ENCODE results near the gene ZC3H8.

Gene ZC3H8

DNA sequence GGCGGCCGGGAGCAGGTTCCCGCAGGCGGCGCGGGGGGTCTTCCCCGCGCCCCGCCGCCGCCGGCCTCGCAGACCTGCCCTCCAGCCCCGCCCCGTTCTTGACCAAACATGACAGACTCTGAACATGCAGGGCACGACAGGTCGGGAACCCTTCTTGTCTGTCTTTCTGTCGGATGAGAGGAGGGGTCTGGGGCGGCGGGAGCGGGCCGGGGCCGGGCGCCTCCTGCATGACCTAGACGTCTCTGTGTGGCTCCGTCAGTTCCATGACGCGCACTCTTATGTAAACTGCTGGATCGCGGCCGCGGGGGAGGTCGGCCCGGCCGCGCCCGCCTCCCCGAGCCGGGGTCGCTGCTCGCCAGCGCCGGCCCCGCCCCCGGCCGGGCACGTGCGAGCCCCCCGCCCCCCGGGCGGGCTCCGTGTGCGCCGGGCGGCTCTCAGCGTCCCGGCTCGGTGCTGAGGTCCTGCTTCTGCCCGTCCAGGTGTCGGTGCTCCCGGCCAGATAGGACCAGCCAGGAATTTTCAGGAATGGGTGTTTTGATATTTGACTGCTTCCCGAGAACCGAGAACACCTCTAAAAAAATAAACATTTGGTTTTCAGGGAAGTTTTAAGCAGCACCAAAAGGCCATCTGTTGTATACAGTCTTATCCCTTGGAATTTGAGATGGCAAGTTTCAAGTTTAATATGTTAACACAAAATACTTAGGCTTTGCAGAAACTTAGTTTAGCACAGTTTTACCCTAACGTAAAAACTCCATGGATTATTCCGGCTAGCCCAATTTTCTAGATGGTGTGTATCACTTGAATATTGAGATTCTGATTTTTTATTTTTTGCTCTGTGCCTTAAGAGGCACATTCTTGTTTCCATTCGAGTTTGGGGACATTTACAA is 21.3 kb upstream of the ZC3H8 start:
- Histone ChIP-seq H3K4me3 (peak overlapping the region; percentile 97), H3K4me1 (peaks cover 15% of the 10 kb centered on the region), H3K9me3 (no peaks in the 10 kb centered on the region), H3K27me3 (ENCODE audit: low read depth) (no peaks in the 10 kb centered on the region), H3K36me3 (replicated peaks) (no peaks in the 10 kb centered on the region)
- in situ Hi-C loops (cut with MboI; ENCODE audit: low sequenced_read_pairs): no loop called here
- DNase-seq (ENCODE audit: low spot score in 2 of 2): peak; percentile 81 to 86

DNA sequence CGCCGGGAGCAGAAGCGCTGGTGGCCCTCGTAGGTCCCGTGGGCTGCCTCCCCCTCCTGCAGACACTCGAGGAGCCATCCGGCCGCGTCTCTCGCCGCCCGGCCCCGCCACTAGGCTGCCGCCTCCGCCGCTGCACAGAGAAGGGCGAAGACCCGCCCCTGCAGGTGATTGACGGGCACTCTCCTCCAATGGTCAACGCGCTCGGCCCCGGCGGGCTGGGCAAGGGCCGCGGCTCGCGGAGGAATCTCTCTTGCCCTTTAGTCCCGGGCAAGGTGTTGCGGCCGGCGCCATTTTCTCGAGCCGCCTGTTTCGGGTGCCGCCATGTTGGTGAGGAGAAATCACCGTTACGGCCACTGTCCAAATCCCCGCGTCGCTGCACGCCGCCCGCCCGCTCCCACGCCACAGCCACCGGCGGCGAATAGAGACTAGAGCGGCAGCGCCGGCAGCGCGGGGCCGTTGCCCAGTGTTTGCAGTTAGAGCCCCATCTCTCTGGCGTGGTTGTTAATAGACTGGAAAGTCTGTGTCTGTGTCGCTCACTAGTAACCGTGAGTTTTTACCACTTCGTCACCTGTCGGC is 20.6 kb upstream of the ZC3H8 start, which contains the start of gene ZC3H6:
Gene ZC3H6 (plus strand): TSS at position 287 of the 576 bp plus-strand sequence. CDS start 398 bp downstream, outside the sequence.
- H3K9me3 ChIP-seq: no peaks in the 10 kb centered on the region
- no peaks in the 10 kb centered on the region for H3K27me3 ChIP-seq (ENCODE audit: low read depth)
- peak; percentile 89 to 99 for DNase-seq (ENCODE audit: low spot score in 2 of 2)
- peak within 1 kb of the TSS; percentile 97 for H3K4me3 ChIP-seq
- H3K36me3 ChIP-seq (replicated peaks): no peaks in the 10 kb centered on the region
- H3K4me1 ChIP-seq: peaks cover 15% of the 10 kb centered on the region
- in situ Hi-C loops (cut with MboI; ENCODE audit: low sequenced_read_pairs): no loop called here

DNA sequence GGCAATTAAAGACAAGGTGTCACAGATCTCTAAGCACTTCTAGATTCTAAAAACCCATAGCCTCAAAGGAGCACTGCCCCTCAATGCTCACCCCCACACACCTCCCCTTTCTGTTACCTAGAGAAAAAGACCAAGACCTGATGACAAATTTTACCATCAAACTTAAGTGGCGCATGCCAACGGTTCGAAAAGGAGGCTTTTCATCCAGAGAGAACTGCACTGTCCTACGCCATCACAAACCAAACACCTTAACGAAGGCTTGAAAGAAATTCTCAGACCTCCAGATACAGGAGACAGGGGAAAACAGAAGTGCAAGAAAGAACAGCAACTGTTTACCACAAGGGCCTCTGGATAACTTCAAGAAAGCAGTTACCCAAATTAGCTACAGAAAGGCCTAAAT is 18.5 kb upstream of the ZC3H8 start:
- Histone ChIP-seq H3K9me3 (no peaks in the 10 kb centered on the region), H3K36me3 (replicated peaks) (no peaks in the 10 kb centered on the region), H3K27me3 (ENCODE audit: low read depth) (no peaks in the 10 kb centered on the region), H3K4me3 (no peak overlapping the region), H3K4me1 (peaks cover 15% of the 10 kb centered on the region)
- in situ Hi-C loops (cut with MboI; ENCODE audit: low sequenced_read_pairs): loop anchor here (25.0 kb wide), 1 partner anchor 386 kb away; the partner anchor contains the start of genes ANAPC1 and MERTK
- no peak for DNase-seq (ENCODE audit: low spot score in 2 of 2)

DNA sequence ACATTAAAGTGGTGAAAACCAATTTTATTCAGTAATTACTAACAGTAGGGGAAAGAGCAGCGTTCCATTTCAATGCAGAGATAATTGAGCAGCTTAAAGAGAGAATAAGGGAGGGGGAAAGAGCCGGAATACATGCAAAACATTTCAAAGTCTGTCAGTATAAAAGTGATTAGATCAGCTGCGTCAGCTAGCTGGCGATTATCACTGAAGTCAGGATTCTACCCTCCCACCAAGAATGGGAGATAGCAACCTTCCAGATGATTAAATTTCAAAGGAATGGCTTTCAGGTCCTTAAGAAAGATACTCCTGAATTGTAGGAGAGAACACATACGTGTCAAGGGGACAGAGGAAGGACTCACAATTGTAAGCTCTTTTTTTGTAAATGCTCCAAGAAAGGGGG is 17.8 kb upstream of the ZC3H8 start:
- DNase-seq (ENCODE audit: low spot score in 2 of 2): peak in 1 of 2 experiments; percentile 17
- Histone ChIP-seq H3K9me3 (no peaks in the 10 kb centered on the region), H3K27me3 (ENCODE audit: low read depth) (no peaks in the 10 kb centered on the region), H3K4me1 (peaks cover 15% of the 10 kb centered on the region), H3K4me3 (no peak overlapping the region), H3K36me3 (replicated peaks) (no peaks in the 10 kb centered on the region)
- in situ Hi-C loops (cut with MboI; ENCODE audit: low sequenced_read_pairs): loop anchor here (25.0 kb wide), 1 partner anchor 385 kb away; the partner anchor contains the start of genes ANAPC1 and MERTK

DNA sequence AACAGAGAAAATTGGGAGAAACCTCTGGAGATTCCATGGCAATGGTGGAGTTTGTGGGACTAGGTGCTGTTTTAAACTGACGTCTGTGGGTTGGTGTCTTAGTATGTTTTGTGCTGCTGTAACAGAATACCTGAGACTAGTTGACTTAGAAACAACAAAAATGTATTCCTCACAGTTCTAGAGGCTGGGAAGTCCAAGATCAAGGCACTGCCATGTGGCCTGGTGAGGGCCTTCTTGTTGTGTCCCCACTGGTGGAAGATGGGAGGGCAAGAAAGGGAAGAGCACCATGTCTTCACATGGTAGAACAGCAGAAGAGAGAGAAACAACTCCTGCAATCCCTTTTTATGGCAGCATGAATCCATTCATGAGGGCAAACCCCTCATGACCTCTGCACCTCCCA is 13.7 kb upstream of the ZC3H8 start:
- H3K27me3 ChIP-seq (ENCODE audit: low read depth): no peaks in the 10 kb centered on the region
- H3K36me3 ChIP-seq (replicated peaks): no peaks in the 10 kb centered on the region
- in situ Hi-C loops (cut with MboI; ENCODE audit: low sequenced_read_pairs): loop anchor here (25.0 kb wide), 1 partner anchor 381 kb away; the partner anchor contains the start of genes ANAPC1 and MERTK
- no peak for DNase-seq (ENCODE audit: low spot score in 2 of 2)
- H3K4me3 ChIP-seq: no peak overlapping the region
- peaks cover 7% of the 10 kb centered on the region for H3K4me1 ChIP-seq
- no peaks in the 10 kb centered on the region for H3K9me3 ChIP-seq

DNA sequence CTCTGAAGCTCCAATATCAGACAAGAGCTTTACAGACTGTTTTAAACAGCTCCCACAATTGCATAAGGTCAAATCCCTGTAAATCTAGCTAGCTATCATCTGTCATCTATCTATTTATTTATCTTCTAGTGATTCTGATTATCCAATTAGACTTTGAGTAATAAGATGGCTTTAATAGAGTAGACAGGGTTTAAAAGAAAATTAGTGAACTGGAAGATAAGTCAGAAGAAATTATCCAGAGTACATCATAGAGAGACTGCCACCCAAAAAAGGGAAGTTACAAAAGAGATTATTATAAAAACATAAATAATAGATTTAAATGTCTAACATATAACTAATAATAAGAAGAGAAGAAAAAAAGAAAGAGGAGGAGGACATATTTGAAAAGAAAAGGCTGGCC is 8.0 kb upstream of the ZC3H8 start:
- no peak overlapping the region for H3K4me3 ChIP-seq
- H3K9me3 ChIP-seq: no peaks in the 10 kb centered on the region
- peaks cover 5% of the 10 kb centered on the region for H3K4me1 ChIP-seq
- no peaks in the 10 kb centered on the region for H3K36me3 ChIP-seq (replicated peaks)
- no peaks in the 10 kb centered on the region for H3K27me3 ChIP-seq (ENCODE audit: low read depth)
- in situ Hi-C loops (cut with MboI; ENCODE audit: low sequenced_read_pairs): loop anchor here (25.0 kb wide), 1 partner anchor 376 kb away; the partner anchor contains the start of genes ANAPC1 and MERTK
- no peak for DNase-seq (ENCODE audit: low spot score in 2 of 2)

DNA sequence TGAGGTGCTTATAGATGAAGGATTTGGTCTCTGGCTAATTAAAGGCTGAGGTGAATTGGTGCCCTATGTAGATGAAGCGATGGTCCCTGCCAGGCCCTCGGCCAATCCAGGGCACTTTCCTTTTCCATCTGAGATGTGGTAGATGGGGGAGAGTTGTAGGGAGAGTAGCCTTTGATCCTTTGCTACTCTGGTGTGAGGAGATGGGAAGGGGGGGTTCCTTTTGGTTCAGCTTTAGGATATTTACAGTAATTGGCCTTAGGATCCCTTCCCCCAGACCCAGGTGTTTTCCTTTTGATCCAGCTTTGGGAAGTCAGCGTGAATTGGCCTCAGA is 5.4 kb upstream of the ZC3H8 start:
- Histone ChIP-seq H3K27me3 (ENCODE audit: low read depth) (no peaks in the 10 kb centered on the region), H3K9me3 (no peaks in the 10 kb centered on the region), H3K4me1 (peaks cover 6% of the 10 kb centered on the region), H3K4me3 (no peak overlapping the region), H3K36me3 (replicated peaks) (no peaks in the 10 kb centered on the region)
- in situ Hi-C loops (cut with MboI; ENCODE audit: low sequenced_read_pairs): loop anchor here (25.0 kb wide), 1 partner anchor 373 kb away; the partner anchor contains the start of genes ANAPC1 and MERTK
- DNase-seq (ENCODE audit: low spot score in 2 of 2): no peak

DNA sequence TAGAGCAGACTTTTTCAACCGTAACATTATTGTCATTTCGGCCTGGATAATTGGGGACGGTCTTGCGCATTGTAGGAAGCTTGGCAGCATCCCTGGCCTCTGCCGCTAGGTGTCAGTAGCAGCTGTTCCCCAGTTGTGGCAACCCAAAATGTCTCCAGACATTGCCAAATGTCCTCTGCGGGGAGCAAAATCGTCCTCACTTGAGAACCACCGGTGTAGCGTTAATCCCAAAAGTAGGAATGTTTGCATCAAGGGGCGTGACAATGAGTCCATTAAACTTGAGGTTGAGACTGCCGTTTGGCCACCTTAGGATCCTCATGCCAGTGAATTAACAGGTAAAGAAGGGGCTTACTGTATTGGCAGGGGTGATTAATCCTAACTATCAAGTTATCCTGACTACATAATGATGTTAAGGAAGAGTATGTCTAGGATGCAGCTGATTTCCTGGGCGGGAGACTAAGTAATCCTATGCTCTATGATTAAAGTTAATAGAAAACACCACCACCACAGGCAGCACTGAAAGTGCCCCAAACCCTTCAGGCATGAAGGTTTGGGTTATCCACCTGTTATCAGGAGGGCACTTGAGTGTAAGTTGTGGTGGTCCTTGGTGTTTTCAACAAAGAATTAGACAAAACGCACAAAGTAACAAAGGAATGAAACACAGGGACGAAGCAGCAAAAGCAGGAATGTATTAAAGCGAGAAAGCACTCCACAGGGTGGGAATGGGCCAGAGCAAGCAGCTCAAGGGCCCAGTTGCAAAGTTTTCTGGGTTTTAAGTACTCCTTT is 4.9 kb upstream of the ZC3H8 start:
- Histone ChIP-seq H3K4me3 (no peak overlapping the region), H3K27me3 (ENCODE audit: low read depth) (no peaks in the 10 kb centered on the region), H3K4me1 (peaks cover 8% of the 10 kb centered on the region), H3K36me3 (replicated peaks) (no peaks in the 10 kb centered on the region), H3K9me3 (no peaks in the 10 kb centered on the region)
- peak; percentile 76 to 88 for DNase-seq (ENCODE audit: low spot score in 2 of 2)
- in situ Hi-C loops (cut with MboI; ENCODE audit: low sequenced_read_pairs): loop anchor here (25.0 kb wide), 1 partner anchor 372 kb away; the partner anchor contains the start of genes ANAPC1 and MERTK

DNA sequence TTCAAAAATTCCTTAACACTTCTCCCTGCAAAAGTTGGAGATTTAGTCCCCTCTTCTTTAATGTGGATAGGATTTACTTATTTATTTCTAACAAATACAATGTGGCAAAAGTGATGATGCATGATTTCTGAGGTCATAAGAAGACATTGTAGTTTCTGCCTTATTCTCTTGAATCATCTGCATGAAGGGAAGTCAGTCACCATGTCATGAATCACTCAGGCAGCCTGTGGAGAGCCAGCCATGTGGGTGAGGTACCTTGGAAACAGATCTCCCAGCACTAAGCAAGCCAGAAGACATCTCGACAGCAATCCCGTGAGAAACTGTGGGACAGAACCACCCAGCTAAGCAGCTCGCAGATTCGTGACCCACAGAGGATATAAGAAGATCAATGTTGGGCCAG is 2.7 kb upstream of the ZC3H8 start:
- no peaks in the 10 kb centered on the region for H3K27me3 ChIP-seq (ENCODE audit: low read depth)
- in situ Hi-C loops (cut with MboI; ENCODE audit: low sequenced_read_pairs): loop anchor here (25.0 kb wide), 1 partner anchor 370 kb away; the partner anchor contains the start of genes ANAPC1 and MERTK
- H3K4me3 ChIP-seq: no peak overlapping the region
- DNase-seq (ENCODE audit: low spot score in 2 of 2): no peak
- H3K9me3 ChIP-seq: no peaks in the 10 kb centered on the region
- H3K4me1 ChIP-seq: peaks cover 19% of the 10 kb centered on the region
- H3K36me3 ChIP-seq (replicated peaks): no peaks in the 10 kb centered on the region

DNA sequence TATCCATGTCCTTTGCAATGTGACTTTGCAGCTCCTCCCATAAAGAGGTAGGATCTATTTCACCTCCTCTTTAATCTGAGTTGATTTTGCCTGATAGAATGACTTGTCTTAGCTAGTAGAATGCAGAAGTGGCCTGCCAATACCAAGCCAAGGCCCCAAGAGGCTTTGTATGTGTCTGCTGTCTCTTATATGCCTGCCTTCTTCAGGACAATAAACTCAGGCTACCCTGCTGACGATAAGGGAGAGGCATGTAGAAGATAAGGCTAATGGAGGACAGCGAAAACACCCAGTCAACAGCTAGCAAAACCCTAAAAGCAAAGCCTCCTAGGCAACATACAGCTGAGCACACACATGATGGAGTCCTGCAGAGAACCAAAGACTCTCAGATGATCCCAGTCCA is 1.8 kb upstream of the ZC3H8 start:
- Histone ChIP-seq H3K4me1 (peaks cover 19% of the 10 kb centered on the region), H3K36me3 (replicated peaks) (no peaks in the 10 kb centered on the region), H3K4me3 (no peak overlapping the region), H3K9me3 (no peaks in the 10 kb centered on the region), H3K27me3 (ENCODE audit: low read depth) (no peaks in the 10 kb centered on the region)
- no peak for DNase-seq (ENCODE audit: low spot score in 2 of 2)
- in situ Hi-C loops (cut with MboI; ENCODE audit: low sequenced_read_pairs): loop anchor here (25.0 kb wide), 1 partner anchor 369 kb away; the partner anchor contains the start of genes ANAPC1 and MERTK

DNA sequence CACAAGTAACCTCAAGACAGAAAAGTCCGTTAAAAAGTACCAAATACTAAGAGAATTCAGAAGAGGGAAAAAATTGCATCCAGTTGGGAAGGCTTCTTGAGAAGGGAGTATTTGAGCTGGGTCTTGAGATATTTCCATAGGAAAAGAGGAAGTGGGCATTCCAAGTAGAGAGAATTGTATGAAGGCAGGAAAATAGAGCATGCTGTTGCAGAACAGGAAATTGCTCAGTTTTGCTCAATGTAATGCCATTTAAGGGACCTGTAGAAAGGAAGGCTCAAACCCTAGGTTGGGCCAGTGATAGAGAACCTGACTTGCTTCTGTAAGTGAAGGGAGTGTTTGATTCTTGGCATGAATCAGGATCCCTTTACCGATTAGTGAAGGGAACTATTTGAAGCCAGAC is 1.0 kb upstream of the ZC3H8 start:
- peaks cover 19% of the 10 kb centered on the region for H3K4me1 ChIP-seq
- H3K36me3 ChIP-seq (replicated peaks): no peaks in the 10 kb centered on the region
- no peak overlapping the region for H3K4me3 ChIP-seq
- in situ Hi-C loops (cut with MboI; ENCODE audit: low sequenced_read_pairs): loop anchor here (25.0 kb wide), 1 partner anchor 369 kb away; the partner anchor contains the start of genes ANAPC1 and MERTK
- no peak for DNase-seq (ENCODE audit: low spot score in 2 of 2)
- no peaks in the 10 kb centered on the region for H3K27me3 ChIP-seq (ENCODE audit: low read depth)
- H3K9me3 ChIP-seq: no peaks in the 10 kb centered on the region

DNA sequence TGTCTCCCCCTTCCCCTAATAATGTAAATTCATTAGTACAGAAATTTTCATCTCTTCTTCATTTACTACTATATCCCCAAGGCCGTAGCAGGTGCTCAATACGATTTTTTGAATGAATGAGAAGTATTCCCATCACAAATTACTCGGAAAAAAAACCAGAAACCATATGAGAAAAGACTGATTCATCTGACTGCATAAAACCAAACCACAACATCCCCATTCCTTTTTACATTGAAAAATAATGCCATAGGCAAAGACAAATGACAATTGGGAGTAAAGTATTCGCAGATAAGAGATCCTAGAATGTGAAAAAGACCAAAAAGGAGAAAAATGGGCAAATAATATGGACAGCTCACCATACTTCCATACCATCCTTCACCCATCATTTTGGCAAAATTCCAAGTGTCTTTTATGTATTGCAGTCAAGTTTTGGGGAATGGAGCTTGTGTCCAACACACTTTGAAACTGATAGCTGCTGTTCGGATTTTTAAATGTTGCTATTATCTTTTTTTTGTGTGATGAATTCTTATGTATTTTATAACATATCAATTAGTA is 1.5 kb downstream of the ZC3H8 start:
- H3K4me1 ChIP-seq: peaks cover 14% of the 10 kb centered on the region
- H3K27me3 ChIP-seq (ENCODE audit: low read depth): no peaks in the 10 kb centered on the region
- H3K36me3 ChIP-seq (replicated peaks): peaks cover 11% of the 10 kb centered on the region
- no peaks in the 10 kb centered on the region for H3K9me3 ChIP-seq
- H3K4me3 ChIP-seq: no peak overlapping the region
- no peak for DNase-seq (ENCODE audit: low spot score in 2 of 2)
- in situ Hi-C loops (cut with MboI; ENCODE audit: low sequenced_read_pairs): loop anchor here (25.0 kb wide), 1 partner anchor 366 kb away; the partner anchor contains the start of genes ANAPC1 and MERTK

DNA sequence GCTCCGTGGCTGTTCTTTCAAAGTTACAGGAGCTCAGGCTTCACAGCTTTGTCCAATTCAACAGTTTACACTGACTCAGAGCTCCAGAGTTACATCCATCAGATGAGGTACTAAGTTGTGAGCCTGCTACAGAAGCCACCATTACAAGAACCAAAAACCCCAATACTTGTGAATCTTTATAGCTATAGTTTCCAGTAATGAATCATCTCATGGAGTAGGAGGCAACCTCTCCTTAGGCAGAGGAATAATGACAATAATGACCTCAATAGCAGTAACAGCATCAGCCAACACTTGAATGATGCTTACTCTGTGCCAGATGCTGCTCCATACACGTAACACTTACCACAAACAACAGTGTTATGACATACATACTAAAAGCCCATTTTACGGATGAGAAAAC is 3.6 kb downstream of the ZC3H8 start:
- peaks cover 22% of the 10 kb centered on the region for H3K36me3 ChIP-seq (replicated peaks)
- H3K27me3 ChIP-seq (ENCODE audit: low read depth): no peaks in the 10 kb centered on the region
- no peaks in the 10 kb centered on the region for H3K9me3 ChIP-seq
- no peak for DNase-seq (ENCODE audit: low spot score in 2 of 2)
- H3K4me1 ChIP-seq: peaks cover 14% of the 10 kb centered on the region
- in situ Hi-C loops (cut with MboI; ENCODE audit: low sequenced_read_pairs): loop anchor here (25.0 kb wide), 1 partner anchor 364 kb away; the partner anchor contains the start of genes ANAPC1 and MERTK
- no peak overlapping the region for H3K4me3 ChIP-seq
